ENCODE results near the gene VWA7.

Gene VWA7

DNA sequence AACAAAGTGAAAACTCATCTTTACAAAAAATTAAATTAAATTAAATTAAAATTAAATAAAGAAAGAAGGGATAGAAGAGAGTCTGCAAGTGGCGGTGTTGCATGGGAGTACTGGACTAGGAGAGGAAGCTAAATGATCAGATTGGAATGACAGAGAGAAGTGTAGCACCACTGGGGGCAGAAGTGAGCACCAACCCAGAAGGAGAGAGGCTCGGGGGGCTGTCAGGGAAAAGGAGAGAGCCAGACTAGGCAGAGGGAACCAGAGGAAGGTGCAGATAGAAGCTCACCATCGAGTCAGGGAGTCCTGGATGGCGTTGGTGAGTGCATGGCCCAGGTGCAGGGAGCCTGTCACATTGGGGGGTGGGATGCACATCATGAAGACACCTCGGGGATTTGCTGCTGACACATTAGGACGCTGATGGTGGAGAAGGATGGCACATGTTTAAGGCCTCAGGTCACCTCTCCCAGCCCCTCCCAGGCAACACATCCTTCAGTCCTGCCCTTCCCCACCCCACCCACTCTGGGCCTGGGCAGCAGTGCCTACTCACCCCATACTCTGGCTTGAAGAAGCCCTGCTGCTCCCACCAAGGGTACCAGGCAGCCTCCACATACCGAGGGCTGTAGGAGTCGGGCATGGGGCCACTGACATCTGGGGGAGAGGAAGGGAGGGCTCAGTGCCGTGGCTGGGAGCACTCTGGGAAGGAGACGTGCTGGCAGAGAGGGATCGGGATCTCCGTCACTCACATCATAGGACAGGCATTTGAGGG is 14.4 kb upstream of the VWA7 start:
- no peak overlapping the region for H3K4me3 ChIP-seq (ENCODE audit: low read length in 2 of 2)
- H3K9ac ChIP-seq (ENCODE audit: low read depth in 1 of 2, low read length in 2 of 2): no peak overlapping the region
- H3K36me3 ChIP-seq (ENCODE audit: control insufficient read depth in 2 of 2, insufficient read depth in 2 of 2, low read length in 2 of 2): peaks cover 2 to 3% of the 10 kb centered on the region in 2 donors
- peaks cover 10 to 13% of the 10 kb centered on the region in 2 donors for H3K4me1 ChIP-seq (ENCODE audit: control insufficient read depth in 2 of 2, insufficient read depth in 2 of 2, low read length in 2 of 2)
- no peak overlapping the region for H3K27ac ChIP-seq (ENCODE audit: low read depth in 2 of 2, low read length in 2 of 2)
- H3K9me3 ChIP-seq (ENCODE audit: control insufficient read depth in 2 of 2, low read length in 2 of 2): no peaks in the 10 kb centered on the region
- H3K27me3 ChIP-seq (ENCODE audit: control insufficient read depth in 2 of 2, insufficient read depth in 2 of 2, low read length in 2 of 2): no peaks in the 10 kb centered on the region

DNA sequence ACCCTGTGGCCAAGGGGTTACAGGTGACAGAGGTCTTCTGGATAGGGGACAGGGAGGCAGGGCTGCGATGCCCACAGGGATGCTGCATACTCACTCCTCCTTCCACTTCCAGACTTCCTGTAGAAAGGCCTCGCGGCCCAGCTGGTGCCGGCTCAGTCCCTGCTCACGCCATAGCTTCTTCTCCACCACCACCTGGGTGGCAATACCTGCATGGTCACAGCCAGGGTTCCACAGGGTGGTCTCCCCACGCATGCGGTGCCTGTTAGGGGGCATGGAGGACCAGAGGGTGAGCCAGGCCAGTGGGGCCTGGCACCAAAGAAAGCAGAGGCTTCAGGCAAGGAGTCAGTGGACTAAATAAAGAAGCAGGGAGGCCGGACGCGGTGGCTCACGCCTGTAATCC is 8.3 kb upstream of the VWA7 start:
- Histone ChIP-seq H3K36me3 (ENCODE audit: control insufficient read depth in 2 of 2, insufficient read depth in 2 of 2, low read length in 2 of 2) (peaks cover 20 to 43% of the 10 kb centered on the region in 2 donors), H3K9me3 (ENCODE audit: control insufficient read depth in 2 of 2, low read length in 2 of 2) (no peaks in the 10 kb centered on the region), H3K4me3 (ENCODE audit: low read length in 2 of 2) (no peak overlapping the region), H3K9ac (ENCODE audit: low read depth in 1 of 2, low read length in 2 of 2) (no peak overlapping the region), H3K4me1 (ENCODE audit: control insufficient read depth in 2 of 2, insufficient read depth in 2 of 2, low read length in 2 of 2) (no peaks in the 10 kb centered on the region), H3K27me3 (ENCODE audit: control insufficient read depth in 2 of 2, insufficient read depth in 2 of 2, low read length in 2 of 2) (no peaks in the 10 kb centered on the region), H3K27ac (ENCODE audit: low read depth in 2 of 2, low read length in 2 of 2) (no peak overlapping the region)

DNA sequence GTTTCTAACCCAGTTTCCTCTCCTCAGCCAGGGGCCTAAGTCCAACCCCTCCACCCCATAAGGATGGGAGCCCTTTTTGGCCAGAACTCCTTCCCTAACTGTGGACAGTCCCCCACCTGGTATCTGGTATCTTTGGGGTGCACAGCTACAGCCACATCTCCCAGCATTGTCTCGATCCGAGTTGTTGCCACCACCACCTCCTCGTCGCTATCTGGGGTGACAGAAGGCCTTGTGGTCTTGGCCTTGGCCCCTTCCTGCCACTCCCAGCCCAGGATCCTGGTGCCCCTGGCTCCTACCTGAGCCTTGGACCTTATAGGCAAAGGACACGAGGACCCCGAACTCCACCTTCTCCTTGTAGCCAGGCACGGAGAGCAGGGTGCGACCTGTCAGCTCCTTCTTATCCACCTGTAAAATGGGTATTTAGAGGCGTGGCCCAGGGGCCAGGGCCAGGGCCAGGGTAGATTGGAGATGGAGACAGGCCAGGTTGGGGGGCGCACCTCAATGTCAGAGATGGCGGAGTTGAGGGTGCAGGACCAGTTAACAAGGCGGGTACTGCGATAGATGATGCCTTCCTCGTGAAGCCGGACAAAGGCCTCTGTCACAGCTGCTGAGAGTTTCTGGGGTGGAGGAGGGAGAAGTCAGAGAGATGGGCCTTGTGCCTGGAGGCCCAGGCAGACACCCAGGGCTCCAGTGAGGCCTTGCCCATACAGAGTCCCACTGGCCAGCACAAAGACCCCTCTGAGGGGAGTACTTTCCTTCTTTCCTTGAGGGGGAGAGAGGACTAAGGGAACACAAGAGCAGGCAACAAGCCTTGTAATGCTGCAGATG is 7.2 kb upstream of the VWA7 start:
- H3K9ac ChIP-seq (ENCODE audit: low read depth in 1 of 2, low read length in 2 of 2): no peak overlapping the region
- H3K4me3 ChIP-seq (ENCODE audit: low read length in 2 of 2): no peak overlapping the region
- no peaks in the 10 kb centered on the region for H3K9me3 ChIP-seq (ENCODE audit: control insufficient read depth in 2 of 2, low read length in 2 of 2)
- H3K27me3 ChIP-seq (ENCODE audit: control insufficient read depth in 2 of 2, insufficient read depth in 2 of 2, low read length in 2 of 2): no peaks in the 10 kb centered on the region
- no peaks in the 10 kb centered on the region for H3K4me1 ChIP-seq (ENCODE audit: control insufficient read depth in 2 of 2, insufficient read depth in 2 of 2, low read length in 2 of 2)
- peaks cover 28 to 50% of the 10 kb centered on the region in 2 donors for H3K36me3 ChIP-seq (ENCODE audit: control insufficient read depth in 2 of 2, insufficient read depth in 2 of 2, low read length in 2 of 2)
- no peak overlapping the region for H3K27ac ChIP-seq (ENCODE audit: low read depth in 2 of 2, low read length in 2 of 2)

DNA sequence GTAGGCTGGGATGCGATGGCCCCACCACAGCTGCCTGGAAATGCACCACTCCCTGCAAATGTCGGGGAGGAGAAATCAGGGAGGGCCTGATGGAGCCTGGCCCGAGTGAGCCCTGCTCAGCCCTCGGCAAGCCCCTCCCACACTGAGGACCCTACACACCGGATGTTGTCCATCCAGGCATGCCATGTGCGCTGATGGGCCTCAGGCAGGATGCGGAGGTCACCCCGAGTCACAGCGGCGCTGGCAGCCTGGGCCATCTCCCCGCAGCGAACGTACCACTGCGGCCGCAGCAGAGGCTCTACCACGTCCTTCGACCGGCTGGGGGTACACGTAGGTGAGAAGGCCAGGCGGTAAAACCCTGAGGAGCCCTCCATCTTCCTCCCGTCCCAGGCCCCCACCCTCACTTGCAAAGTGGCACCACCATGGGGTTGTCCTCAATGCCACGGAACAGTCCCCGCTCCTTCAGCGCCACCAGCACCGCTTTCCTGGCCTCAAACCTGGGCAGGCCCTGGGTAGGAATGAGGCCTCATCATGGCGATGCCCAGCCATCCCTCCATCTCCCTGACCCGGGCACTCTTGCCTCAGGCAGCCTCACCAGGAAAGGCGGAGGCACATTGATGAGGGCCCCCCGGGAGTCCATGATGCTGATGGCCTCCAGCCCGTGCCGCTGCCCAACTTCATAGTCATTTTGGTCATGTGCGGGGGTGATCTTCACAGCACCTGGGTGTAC is 5.2 kb upstream of the VWA7 start:
- no peaks in the 10 kb centered on the region for H3K9me3 ChIP-seq (ENCODE audit: control insufficient read depth in 2 of 2, low read length in 2 of 2)

DNA sequence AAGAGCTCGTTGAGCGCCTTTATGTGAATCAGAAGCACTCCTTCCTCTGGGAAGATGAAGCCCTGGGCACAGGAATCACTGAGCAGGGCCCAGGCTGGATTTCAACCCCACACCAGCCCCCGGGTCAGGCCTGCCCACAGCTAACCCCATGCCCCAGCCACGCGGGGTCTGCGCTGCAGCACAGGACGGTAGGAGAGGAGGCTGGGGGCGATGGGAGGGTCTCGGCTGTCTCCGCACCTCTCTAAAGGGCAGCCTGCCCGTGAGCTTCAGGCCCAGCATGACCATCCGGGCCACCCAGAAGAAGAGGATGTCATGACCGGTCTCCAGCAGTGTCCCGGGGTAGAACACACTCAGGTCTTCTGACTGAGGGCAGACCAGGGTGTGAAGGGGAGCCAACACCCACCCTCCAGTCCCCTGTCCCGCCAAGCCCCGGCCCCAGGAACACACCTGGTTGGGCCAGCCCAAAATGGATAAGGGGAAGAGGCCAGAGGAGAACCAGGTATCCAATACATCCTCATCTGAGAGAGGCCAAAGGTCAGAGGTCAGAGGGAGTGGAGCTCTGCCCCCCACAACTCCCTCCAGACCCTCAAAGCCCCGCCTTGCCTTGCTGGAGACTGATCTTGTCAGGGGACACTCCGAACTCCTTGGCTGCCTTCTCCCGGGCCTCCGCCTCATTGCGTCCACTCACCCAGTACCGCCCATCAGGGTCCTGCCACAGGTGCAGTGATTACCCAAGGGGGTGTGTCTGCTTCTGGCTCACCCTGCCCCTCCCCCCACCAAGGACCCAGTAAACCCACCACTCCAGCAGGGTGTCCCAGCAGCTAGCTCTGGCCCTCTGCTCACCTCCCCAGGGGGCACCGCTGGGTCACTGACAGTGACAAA is 4.4 kb upstream of the VWA7 start:
- no peak overlapping the region for H3K27ac ChIP-seq (ENCODE audit: low read depth in 2 of 2, low read length in 2 of 2)
- peaks cover 11% of the 10 kb centered on the region in 2 donors for H3K4me1 ChIP-seq (ENCODE audit: control insufficient read depth in 2 of 2, insufficient read depth in 2 of 2, low read length in 2 of 2)
- no peak overlapping the region for H3K4me3 ChIP-seq (ENCODE audit: low read length in 2 of 2)
- no peak overlapping the region for H3K9ac ChIP-seq (ENCODE audit: low read depth in 1 of 2, low read length in 2 of 2)
- no peaks in the 10 kb centered on the region for H3K9me3 ChIP-seq (ENCODE audit: control insufficient read depth in 2 of 2, low read length in 2 of 2)
- H3K36me3 ChIP-seq (ENCODE audit: control insufficient read depth in 2 of 2, insufficient read depth in 2 of 2, low read length in 2 of 2): peaks cover 28 to 53% of the 10 kb centered on the region in 2 donors
- no peaks in the 10 kb centered on the region for H3K27me3 ChIP-seq (ENCODE audit: control insufficient read depth in 2 of 2, insufficient read depth in 2 of 2, low read length in 2 of 2)

More for the DNA sequence above, 5.2 kb upstream of the VWA7 start:
- Histone ChIP-seq H3K27me3 (ENCODE audit: control insufficient read depth in 2 of 2, insufficient read depth in 2 of 2, low read length in 2 of 2) (no peaks in the 10 kb centered on the region), H3K27ac (ENCODE audit: low read depth in 2 of 2, low read length in 2 of 2) (no peak overlapping the region), H3K4me1 (ENCODE audit: control insufficient read depth in 2 of 2, insufficient read depth in 2 of 2, low read length in 2 of 2) (peaks cover 3 to 4% of the 10 kb centered on the region in 2 donors), H3K36me3 (ENCODE audit: control insufficient read depth in 2 of 2, insufficient read depth in 2 of 2, low read length in 2 of 2) (peaks cover 28 to 53% of the 10 kb centered on the region in 2 donors), H3K9ac (ENCODE audit: low read depth in 1 of 2, low read length in 2 of 2) (no peak overlapping the region), H3K4me3 (ENCODE audit: low read length in 2 of 2) (no peak overlapping the region)

DNA sequence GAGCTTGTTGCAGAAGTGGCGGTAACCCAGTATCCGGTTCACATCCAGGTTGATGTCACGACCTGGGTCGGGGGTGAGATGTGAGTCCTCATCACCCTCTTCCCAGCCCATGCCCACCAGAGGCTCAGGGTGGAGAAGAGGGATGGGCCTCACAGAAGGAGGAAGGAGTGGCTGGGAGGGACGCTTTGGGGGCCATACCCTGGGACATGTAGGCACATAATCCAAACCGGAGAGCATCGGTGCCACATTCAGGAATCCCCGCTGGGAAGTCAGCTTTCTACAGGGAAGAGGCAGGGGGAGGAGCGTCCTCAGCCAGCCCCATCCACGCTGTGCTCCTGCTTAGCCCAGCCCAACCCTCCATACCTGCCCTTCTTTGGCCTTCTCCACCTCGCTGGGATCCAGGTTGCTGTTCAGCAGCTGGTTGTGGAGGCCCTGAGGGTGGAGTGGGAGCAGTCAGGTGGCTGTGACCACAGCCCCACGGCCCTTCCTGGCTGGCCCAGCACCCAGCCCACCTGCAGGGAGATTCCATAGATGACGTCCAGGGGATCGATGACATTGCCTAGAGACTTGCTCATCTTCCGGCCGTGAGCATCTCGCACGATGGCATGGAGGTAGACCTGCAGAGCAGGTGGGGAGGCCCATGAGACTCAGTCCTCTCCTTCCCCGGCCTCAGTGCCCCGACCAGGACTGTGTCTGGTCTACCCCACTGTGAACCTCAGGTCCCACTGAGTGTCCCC is 3.5 kb upstream of the VWA7 start:
- no peaks in the 10 kb centered on the region for H3K9me3 ChIP-seq (ENCODE audit: control insufficient read depth in 2 of 2, low read length in 2 of 2)
- no peak overlapping the region for H3K27ac ChIP-seq (ENCODE audit: low read depth in 2 of 2, low read length in 2 of 2)
- H3K27me3 ChIP-seq (ENCODE audit: control insufficient read depth in 2 of 2, insufficient read depth in 2 of 2, low read length in 2 of 2): no peaks in the 10 kb centered on the region
- H3K4me3 ChIP-seq (ENCODE audit: low read length in 2 of 2): no peak overlapping the region
- peaks cover 28 to 53% of the 10 kb centered on the region in 2 donors for H3K36me3 ChIP-seq (ENCODE audit: control insufficient read depth in 2 of 2, insufficient read depth in 2 of 2, low read length in 2 of 2)
- no peak overlapping the region for H3K9ac ChIP-seq (ENCODE audit: low read depth in 1 of 2, low read length in 2 of 2)
- H3K4me1 ChIP-seq (ENCODE audit: control insufficient read depth in 2 of 2, insufficient read depth in 2 of 2, low read length in 2 of 2): peaks cover 19% of the 10 kb centered on the region in 2 donors

DNA sequence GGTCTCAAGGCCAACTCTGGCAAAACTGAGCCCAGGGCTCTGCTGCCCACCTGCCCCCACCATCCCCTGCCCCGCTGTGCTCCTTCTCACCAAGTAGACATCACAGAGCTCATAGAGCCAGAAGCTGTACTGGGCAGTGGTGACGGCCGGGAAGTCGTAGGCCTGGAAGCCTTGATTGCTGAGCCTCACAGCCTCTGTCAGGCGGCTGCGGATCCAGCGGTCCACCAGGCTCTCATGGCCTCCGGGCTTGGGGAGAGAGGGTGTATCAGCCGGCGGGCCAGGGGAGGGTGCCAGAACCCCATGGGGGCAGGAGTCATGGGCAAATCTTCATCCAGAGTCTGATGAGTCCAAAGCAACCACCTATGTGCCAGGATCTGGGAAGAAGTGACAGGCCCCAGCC is 2.8 kb upstream of the VWA7 start:
- Histone ChIP-seq H3K27me3 (ENCODE audit: control insufficient read depth in 2 of 2, insufficient read depth in 2 of 2, low read length in 2 of 2) (no peaks in the 10 kb centered on the region), H3K9ac (ENCODE audit: low read depth in 1 of 2, low read length in 2 of 2) (no peak overlapping the region), H3K4me3 (ENCODE audit: low read length in 2 of 2) (no peak overlapping the region), H3K9me3 (ENCODE audit: control insufficient read depth in 2 of 2, low read length in 2 of 2) (no peaks in the 10 kb centered on the region), H3K27ac (ENCODE audit: low read depth in 2 of 2, low read length in 2 of 2) (no peak overlapping the region), H3K36me3 (ENCODE audit: control insufficient read depth in 2 of 2, insufficient read depth in 2 of 2, low read length in 2 of 2) (peaks cover 24 to 45% of the 10 kb centered on the region in 2 donors), H3K4me1 (ENCODE audit: control insufficient read depth in 2 of 2, insufficient read depth in 2 of 2, low read length in 2 of 2) (peaks cover 25 to 26% of the 10 kb centered on the region in 2 donors)

DNA sequence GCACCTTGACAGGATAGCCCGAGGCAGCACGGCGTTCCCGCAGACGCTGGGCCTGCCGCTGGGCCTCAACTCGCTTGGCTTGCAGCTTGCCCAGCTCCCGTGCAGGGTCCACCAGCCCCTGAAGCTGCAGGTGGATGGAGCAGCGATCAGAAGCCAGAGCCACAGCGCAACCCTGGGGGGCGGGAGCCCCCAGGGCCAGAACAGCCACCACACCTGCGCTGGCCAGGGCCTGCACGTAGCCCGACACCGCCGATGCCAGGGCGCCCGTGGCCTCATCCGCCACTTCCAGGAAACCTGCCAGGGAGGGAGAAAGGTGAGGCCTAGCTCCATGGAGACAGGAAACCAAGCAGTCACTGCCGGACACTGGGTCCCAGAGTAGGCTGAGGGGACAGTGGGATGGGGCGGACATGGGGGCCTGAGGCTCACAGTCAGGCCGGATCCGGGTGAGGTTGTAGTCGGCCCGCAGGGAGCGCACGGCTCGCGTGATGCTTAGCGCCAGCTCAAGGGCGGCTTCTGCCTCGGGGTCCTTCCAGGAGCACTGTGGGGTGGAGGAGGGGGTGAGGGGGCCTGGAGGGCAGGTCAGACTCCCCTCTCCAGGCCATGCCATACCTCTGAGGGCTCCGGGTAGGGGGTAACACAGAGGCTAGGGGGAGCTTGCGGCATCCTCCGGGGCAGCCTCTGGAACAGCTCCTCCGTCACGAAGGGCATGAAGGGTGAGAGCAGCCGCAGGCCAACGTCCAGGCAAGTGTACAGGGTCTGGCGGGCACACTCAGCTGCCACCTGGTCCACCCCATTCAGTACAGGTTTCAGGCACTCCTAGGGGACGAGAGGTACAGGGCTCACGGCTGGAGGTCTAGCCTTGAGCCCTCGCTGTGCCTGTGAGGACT is 2.1 kb upstream of the VWA7 start:
- no peaks in the 10 kb centered on the region for H3K9me3 ChIP-seq (ENCODE audit: control insufficient read depth in 2 of 2, low read length in 2 of 2)
- H3K27ac ChIP-seq (ENCODE audit: low read depth in 2 of 2, low read length in 2 of 2): no peak overlapping the region
- H3K36me3 ChIP-seq (ENCODE audit: control insufficient read depth in 2 of 2, insufficient read depth in 2 of 2, low read length in 2 of 2): peaks cover 21 to 40% of the 10 kb centered on the region in 2 donors
- peaks cover 27% of the 10 kb centered on the region in 2 donors for H3K4me1 ChIP-seq (ENCODE audit: control insufficient read depth in 2 of 2, insufficient read depth in 2 of 2, low read length in 2 of 2)
- no peak overlapping the region for H3K9ac ChIP-seq (ENCODE audit: low read depth in 1 of 2, low read length in 2 of 2)
- no peak overlapping the region for H3K4me3 ChIP-seq (ENCODE audit: low read length in 2 of 2)
- no peaks in the 10 kb centered on the region for H3K27me3 ChIP-seq (ENCODE audit: control insufficient read depth in 2 of 2, insufficient read depth in 2 of 2, low read length in 2 of 2)
